Fibroblast of skin of right quadriceps (primary cell): ENCODE results near the gene SERINC5.

ENCODE experiments used
- DNase-seq: peaks from one replicate; pipeline ENCODE4 v3.0.0-alpha.2; 2013

SERINC5 gene

DNA sequence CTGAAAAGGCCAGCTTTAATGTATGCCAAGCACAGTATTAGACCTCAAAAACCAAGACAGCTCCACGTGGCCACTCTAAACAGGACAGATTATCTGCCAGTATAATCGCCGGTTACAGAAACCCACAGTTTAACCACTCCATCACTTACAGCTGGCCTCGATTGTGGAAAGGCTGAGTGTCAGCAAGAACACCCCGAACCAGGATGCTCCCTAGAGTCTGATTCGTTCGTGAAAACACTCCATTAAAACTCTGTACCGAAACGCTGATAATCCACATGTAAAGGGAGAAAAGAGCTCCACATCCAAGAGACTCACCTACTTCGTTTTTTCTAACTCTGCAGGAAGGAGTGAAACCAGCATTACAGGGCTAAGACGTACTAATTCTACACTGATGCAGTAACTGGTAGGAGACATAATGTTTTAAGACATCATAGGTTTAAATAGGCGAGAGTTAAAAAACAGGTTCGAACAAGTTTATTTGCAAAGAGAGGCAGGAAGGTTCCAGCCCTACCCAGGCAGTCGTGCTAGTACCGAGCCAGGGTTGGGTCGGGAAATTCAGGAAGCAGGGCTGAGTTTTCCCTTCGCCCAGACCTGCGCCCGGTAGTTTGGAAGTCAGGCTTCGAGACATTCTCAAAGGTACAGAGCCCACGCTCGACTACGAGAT lies 949 bp downstream of the SERINC5 start:
- peak; percentile 4 for DNase-seq

DNA sequence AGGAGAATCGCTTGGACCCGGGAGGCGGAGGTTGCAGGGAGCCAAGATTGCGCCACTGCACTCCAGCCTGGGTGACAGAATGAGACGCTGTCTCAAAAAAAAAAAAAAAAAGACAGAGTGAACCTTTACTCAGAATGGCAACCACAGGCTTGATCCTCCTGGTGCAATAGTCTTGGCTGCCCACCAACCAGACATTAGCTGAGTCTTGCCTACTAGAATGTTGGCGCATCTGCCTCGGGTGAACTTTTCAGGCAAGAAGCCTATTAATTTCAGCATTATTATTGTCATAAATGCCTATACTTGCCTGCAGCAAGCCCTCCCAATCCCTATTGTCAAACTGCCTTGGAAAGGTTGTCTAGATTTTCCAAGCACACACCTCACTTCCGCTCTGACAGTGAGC lies 4.2 kb downstream of the SERINC5 start:
- no peak for DNase-seq

DNA sequence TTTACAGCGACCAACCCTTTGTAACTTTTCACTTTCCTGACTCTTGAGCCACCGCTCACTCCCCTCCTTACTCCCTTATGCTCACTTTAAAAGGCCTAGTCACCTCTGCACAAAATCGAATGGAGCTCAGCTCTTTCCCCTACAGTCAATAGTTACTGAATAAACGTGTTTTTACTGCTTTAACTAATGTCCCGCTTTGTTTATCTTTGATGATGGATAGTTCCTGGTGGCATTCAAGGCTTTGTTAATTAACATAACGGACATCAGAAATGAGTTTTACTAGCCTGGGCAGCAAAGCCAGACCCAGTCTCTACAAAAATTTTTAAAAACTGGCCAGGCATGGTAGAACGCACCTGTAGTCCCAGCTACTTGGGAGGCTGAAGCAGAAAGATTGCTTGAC lies 5.0 kb downstream of the SERINC5 start:
- no peak for DNase-seq

DNA sequence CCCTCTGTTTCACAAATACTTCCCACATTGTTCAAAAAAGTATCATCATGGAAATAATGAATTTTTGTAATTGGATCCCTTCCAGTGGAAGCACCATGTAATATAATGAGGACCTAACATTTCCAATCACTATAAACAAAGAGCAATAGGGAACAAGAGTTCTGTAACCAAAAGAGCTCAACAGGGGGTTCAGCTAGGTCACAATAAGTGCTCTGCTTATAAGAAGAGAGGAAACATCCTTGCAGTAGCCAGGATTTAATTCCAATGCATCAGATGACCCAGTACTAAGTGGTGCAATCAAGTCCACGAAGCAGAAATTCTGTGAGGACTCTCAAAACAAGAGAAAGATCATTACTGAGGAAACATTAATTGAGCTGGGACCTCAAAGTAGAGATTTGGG lies 5.9 kb downstream of the SERINC5 start:
- DNase-seq: no peak

DNA sequence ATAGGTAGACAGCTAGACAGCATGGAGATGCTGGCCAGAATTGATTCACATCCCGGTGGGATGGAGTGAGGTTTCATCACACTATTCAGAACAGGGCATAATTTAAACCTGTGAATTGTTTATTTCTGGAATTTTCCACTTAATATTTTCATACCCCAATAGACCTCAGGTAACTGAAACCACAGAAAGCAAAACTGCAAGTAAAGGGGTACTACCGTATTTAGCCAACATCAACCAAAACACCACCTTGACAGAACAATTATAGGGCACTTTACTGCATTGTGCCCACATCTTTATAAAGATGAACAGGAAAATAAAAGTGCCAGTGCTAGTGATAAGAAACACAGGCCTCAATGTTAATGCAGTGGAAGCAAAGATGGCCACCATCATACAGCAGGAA lies 7.5 kb downstream of the SERINC5 start:
- no peak for DNase-seq

DNA sequence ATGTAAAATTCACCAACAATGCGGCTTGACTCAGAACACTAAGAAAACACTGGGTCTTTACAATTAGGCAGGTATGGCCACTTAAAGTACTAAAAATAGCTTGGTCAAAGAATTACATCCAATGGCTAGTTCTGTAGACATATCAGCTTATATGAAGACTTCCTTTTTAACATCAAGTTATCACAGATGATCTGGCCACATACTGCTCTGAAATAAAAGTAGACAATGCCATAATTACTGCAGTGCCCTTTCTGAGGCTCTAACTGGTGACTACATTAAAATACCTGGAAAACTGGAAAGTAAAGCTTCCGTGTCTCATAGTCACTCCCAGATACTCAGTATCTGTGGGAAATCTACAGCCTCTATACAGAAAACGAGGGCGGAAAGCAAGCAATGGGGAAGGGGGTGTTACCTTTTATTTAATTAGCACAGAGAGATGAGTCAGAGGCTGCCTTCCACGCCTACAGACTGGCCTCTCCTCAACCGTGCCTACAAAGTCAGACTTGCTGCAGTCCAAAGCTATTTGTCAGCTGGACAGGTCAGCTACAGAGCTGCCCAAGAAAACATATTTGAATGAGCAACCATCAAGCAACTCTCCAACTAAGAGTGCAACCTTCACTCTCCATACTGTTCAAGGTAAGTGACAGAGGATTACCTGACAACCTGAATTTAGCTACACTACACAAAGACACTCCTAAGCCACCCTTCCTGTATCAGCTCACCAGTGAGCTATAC lies 8.7 kb downstream of the SERINC5 start:
- DNase-seq: peak; percentile 65

DNA sequence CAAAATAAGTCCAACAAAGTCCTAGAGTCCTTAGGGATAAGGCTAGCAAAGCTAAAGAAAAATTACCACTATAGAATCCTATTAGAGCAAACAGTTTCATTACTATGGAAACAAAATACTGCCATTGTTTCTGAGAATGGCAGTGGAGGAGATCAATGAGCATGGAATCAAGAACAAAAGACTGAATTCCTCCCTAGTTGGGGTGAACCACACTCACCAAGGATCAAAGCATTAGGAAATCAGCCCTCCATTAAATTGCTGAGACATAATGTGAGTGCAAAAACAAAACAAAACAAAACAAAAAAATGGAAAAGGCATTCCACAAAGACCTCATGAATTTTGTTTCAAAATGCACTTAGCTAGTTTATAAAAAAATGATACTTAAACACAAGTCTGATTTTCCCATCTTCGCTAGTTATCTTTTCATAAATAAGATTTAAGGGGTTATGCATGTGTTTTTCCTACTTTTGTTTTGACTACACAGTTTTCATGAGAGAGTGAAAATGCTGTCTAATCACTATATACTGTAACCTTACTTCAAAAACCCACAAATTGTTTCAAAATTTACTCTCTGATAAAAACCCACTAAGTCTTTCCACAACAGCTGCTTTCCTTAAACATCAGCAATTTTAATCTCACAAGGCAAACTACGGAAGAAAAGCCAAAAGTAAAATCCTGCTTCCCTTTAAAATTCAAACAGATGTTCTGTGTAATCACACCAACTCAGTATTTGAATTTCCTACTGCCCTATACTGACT lies 9.7 kb downstream of the SERINC5 start:
- peak; percentile 6 for DNase-seq

DNA sequence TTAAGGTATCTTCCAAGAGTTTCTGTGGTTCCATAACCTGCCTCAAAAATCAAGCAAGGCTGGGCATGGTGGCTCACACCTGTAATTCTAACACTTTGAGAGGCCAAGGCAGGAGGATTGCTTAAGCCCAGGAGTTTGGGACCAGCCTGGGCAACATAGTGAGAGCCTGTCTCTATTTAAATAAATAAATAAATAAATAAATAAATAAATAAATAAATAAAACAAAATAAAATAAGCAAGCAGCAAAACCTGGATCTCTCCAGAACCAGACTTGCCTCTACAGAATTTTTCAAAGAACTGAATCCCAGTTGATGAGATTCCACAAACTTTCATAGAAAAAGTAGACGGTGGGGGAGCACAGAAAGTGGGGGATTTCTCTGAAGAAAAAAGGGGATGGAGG lies 12.3 kb downstream of the SERINC5 start:
- no peak for DNase-seq

DNA sequence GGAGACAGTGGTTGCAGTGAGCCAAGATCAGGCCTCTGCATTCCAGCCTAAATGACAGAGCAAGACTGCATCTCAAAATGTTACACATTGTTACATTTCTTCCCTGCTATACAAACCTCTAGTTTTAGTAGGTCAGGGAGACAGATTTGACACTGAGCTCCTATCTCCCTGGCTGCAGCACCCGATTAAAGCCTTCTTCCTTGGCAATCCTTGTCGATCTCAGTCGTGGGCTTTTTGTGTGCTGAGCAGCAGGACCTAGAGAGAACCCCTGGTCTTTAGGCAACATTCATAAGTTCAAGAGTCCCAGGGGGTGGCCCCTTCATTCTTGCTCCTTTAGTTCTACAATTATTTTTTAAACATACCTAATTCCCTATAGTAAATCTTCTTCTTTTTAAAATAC lies 13.0 kb downstream of the SERINC5 start:
- DNase-seq: no peak

DNA sequence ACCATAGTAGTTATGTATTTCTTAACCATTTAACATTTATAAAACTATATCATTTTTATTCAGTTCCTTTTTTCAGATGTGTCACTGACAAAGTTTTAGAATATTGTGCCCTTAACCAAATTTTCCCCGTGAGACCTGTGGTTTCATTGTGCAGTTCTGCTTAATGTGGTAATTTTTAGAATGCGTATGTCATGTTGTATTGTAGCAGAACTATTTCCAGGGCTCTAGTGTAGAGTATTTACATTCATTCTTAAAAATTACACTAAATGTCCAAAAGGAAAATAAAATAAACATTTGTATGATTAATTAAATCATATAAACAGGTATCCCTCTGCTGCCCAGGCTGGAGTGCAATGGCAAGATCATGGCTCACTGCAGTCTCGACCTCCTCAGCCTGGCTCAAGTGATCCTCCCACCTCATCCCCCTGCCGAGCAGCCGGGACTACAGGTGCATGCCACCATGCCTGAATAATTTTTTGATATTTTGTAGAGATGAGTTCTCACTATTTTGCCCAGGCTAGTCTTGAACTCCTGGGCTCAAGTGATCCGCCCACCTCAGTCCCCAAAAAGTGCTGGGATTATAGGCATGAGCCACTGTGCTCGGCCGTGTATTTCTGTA lies 15.4 kb downstream of the SERINC5 start:
- DNase-seq: no peak

DNA sequence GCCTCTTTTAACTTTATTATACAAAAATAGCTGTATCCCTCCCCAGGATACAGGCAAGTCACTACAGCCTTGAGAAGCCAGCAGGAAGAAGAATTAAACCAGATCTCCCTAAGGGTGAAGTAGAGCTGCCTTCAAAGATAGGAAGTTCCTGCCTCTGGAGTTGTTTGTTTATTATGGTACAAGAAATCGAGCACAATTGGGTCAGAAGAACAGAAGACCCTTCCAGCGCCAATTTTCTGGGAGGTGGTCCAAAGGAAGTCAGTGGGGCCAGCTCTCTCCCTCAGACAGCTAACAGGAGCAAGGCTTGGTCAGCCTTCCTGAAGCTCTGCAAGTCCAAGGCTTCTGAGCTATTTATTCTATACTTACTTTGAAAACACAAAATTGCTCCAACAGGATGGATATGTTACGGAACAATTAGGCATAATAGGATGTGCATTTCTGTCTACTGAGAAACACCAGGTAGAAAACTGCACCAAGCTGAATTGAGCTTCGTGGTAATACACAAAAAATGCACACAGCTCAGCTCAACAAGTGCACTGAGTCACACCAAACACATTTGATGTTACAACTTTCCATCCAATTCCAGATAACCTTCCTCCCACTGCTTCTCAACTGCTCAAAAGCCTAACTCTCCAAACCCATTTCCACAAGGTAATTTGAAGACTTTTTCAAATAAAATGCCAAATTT lies 16.0 kb downstream of the SERINC5 start:
- no peak for DNase-seq

DNA sequence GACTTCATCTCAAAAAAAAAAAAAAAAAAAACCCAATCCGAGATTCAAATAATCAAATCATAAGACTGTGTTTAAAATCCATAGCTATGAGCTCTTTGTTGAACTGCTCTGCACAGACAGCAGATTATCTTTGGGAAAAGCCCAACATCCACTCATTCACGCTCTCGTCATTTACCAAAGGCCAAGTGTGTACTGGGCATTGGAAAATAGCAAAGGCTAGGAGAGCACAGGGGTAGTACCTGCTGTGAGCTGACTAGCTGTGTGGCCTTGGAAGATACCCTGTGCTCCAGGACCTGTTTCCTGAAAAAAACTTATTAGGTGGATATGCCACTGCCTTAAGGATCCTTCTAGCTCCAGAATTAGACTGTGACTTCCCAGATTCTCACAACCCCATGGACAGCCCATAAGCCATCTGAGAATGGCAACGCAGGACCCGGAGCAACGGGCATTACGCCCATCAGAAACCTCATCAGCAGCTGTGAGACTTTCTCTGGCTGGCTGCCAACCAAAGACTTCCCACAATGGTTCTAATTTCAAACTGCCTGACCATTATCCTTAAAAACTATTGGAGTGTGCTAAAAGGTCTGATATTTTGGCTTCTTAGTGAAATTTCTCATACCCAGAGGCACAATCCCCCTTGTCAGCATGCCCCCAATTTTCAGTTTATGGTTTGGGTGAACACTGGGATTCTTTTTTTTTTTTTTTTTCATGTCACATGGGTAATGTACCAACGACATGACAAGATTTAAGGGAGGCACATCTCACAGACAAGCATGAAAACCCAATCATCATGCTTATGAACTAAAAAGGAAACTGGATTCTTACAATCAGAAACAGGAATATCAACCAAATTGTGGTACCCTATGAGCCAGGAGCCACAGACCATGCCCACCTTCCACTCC lies 16.8 kb downstream of the SERINC5 start:
- DNase-seq: peak; percentile 34

DNA sequence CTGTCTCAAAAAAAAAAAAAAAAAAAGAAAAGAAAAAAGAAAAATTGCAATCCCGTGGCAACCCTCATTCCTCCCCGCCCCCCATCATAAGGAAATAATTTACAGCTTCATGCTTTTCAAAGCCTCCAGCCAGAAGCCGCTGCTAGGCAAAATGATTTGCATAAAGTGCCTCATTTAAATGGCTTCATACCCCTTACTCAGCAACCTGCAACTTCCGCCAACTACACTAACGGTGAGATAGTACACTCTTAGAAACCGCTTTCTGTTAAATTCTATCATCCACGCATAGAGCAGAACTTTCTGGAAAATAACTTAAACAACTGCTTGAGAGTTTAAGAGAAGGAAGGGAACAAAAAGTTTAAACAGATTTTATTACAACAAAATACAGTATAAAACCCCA lies 17.8 kb downstream of the SERINC5 start:
- peak; percentile 4 for DNase-seq

DNA sequence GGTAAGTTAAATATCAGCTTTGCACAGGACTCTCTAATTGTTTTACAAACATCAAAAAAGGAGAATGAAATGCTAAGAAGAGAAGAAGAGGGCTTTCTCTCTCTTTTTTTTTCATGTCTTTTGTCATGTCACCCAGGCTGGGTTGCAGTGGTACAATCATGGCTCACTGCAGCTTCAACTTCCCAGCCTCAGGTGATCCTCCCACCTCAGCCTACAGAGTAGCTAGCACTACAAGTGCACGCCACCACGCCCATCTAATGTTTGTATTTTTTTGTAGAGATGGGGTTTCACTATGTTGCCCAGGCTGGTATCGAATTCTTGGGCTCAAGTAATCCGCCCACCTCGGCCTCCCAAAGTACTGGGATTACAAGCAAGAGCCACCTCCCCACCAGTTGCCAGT lies 18.6 kb downstream of the SERINC5 start:
- no peak for DNase-seq

DNA sequence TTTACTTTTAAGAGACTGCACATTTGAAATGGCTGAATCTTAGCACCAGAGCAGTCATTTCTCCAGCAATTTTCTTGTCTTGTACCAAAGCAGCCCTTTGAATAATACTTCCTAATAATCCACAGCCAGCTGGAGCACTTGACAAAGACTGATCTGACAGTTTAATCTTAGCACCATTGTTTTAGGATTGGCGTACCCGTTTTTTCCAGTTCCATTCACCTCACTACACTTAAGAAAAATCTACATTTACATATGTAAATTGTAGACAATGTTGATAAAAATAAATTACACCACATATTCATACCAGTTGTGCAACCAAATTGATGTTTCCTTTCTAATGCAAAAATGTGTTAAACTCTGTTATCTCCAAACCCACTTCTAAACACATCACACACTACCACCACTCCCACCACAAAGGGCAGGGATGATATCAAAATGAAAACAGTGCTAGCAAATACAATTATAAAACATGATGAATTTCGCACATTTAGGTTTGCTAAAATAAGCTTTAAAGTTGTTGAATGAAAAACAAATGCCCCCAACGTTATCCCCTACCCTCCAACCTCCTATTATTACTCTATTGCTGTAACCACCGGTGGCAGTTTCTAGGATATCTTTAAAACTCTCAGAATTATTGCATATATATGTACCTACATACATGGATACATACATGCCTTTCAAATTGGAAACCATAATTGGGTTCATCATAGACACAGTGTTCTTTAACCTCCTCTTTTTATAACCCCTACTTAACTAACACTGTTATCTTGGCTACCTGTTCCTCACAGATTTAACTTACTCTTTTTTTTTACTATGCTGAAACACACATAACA lies 21.5 kb downstream of the SERINC5 start:
- DNase-seq: no peak

DNA sequence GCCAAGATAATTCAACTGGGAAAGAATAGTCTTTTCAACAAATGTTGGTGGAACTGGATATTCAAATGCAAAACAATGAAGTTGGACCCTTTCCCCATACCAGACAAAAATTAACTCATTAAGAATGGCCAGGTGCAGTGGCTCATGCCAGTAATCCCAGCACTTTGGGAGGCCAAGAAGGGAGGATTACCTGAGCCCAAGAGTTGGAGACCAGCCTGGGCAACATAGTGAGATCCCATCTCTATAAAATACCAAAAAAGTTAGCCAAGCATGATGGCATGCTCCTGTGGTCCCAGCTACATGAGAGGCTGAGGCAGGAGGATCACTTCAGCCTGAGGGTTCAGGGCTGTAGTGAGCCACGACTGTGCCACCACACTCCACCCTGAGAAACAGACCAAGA lies 24.2 kb downstream of the SERINC5 start:
- no peak for DNase-seq

DNA sequence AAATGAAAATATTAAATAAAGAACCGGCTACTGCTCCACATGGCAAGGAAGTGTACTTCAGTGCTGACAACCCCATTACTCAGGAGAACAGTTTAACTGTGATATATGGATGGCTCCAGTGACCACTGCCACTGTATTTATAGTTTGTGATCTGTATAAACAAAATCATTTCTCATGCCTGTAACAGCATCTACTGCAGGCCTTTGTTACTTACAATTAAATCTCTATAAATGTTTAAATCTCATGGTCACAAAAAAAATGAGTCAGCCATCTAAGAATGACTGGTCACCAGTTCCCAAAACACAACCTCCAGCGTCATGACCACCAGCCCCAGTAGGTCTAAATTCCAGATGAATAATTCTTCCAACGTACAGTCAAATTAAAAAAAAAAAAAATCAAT lies 24.6 kb downstream of the SERINC5 start:
- DNase-seq: peak; percentile 60

DNA sequence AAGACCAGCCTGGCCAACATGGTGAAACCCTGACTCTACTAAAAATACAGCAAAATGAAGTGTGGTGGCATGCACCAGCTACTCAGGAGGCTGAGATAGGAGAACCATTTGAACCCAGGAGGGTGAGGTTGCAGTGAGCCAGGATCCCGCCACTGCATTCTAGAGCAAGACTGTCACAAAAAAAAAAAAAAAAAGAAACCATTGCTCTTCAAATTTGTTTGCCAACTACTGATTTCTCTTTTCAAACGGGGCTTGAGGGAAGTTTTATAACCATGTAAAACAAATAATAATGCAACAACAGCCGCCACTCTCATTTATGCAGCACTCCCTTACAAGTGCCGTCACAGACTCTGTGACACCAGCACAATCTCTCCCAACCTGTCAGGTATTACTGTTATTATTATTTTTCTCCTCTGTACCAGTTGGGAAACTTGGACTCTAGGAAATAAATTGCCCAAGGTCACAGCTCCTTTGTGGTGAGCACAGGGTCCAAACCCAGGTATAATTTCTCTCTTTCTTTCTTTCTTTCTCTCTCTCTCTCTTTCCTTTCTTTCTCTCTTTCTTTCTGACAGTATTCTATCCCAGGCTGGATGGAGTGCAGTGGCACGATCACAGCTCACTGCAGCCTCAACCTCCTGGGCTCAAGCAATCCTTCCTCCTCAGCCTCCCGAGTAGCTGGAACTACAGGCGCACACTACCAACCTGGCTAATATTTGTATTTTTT lies 25.4 kb downstream of the SERINC5 start:
- DNase-seq: no peak

DNA sequence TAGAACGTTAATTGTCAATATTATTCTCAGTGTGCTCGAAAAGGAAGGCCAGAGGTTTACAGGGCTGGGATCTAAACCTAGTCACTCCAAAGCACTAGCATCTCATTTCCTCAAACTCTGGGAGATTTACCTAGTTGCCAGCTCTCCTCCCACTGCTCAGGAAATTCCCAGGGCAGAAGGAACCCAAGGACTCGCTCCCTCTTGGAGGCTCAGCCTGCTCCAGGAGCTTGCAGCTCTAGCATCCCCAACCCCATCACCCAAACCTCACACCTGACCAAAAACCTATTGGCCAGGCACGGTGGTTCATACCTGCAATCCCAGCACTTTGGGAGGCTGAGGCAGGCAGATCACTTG lies 26.0 kb downstream of the SERINC5 start:
- DNase-seq: no peak

DNA sequence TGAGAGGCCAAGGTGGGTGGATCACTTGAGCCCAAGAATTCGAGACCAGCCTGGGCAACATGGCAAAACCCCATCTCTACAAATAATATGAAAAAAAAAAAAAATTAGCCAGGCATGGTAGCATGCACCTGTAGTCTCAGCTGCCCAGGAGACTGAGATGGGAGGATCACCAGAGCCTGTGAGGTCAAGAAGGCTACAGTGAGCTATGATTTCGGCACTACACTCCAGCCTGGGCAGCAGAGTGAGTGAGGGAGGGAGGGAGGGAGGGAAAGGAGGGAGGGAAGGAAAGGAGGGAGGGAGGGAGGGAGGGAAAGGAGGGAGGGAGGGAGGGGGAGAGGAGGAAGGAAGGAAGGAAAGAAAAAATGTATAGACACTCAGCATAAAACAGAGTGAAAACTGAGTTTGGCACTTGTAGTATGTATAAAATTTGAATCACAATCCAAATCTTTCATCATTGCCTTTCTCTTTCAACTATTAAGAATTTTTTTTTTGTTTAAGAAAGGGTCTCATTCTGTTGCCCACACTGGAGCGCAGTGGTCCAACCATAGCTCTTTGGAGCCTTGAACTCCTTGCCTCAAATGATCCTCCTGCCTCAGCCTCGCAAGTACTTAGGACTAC lies 27.8 kb downstream of the SERINC5 start:
- DNase-seq: no peak
